AG09309 (cell line): ENCODE data around the gene ZNF441.
"Not testable (repeated sequence)": the region's sequence is repeated elsewhere in the genome, so short reads cannot be mapped to it uniquely, and the experiment has no call there.

Experiments used
- DNase-seq: peaks from one replicate; pipeline ENCODE4 v3.0.0-alpha.2; 2010; ENCODE audit warnings: low read depth
- H3K4me3 ChIP-seq: 2 replicates; pipeline ENCODE4 v1.5.1; 2011; ENCODE audit warnings: mild to moderate bottlenecking, low read depth, low read length, moderate library complexity; ENCODE audit not compliant: control insufficient read depth
- CTCF ChIP-seq: IDR thresholded peaks from 2 replicates; pipeline ENCODE4 v1.5.1; 2011; ENCODE audit warnings: mild to moderate bottlenecking, low read depth, low read length, inconsistent platforms; ENCODE audit not compliant: insufficient read depth, control insufficient read depth; ENCODE audit errors: missing control alignments

The ZNF441 gene

GRCh38 chr19:11771520-11771919 is 4.7 kb downstream of the ZNF441 start:
- H3K4me3 ChIP-seq, DNase-seq: not testable (repeated sequence)
- peak; percentile 17 for TF ChIP-seq CTCF

- not testable (repeated sequence) for DNase-seq, H3K4me3 ChIP-seq
Measured at GRCh38 chr19:11776669-11777068, 9.9 kb downstream of the ZNF441 start.

GRCh38 chr19:11780431-11781020 is 13.7 kb downstream of the ZNF441 start:
- no peak for TF ChIP-seq CTCF
- no peak overlapping the region for H3K4me3 ChIP-seq
- DNase-seq = no peak

- H3K4me3 ChIP-seq = no peak overlapping the region
- no peak for TF ChIP-seq CTCF
- DNase-seq = no peak
Measured at GRCh38 chr19:11781295-11782057, 14.7 kb downstream of the ZNF441 start.

GRCh38 chr19:11783767-11784166 is 17.0 kb downstream of the ZNF441 start:
- DNase-seq = no peak
- no peak for TF ChIP-seq CTCF
- no peak overlapping the region for H3K4me3 ChIP-seq

GRCh38 chr19:11784356-11784755 is 17.6 kb downstream of the ZNF441 start:
- TF ChIP-seq CTCF = no peak
- H3K4me3 ChIP-seq = no peak overlapping the region
- no peak for DNase-seq

GRCh38 chr19:11787536-11787935 is 20.7 kb downstream of the ZNF441 start:
- no peak for TF ChIP-seq CTCF
- no peak for DNase-seq
- no peak overlapping the region for H3K4me3 ChIP-seq
